Pancreas (tissue), 10 donors: ENCODE measurements around the gene CBX4. TPM values are rescaled to one million over a fixed set of nuclear protein-coding genes. Genes with fewer than 3 reads are reported as not detected.

ENCODE experiments used
- ATAC-seq, 4 donors: fragments of 200-7000 bp; cut with Tn5 transposase; one replicate each; pipeline versions ENCODE4 v1.8.0 to v1.9.1; 2020; ENCODE audit warnings: mild to moderate bottlenecking in 4 of 4, moderate library complexity in 4 of 4
- DNase-seq, 6 donors: peaks; one replicate each; pipeline ENCODE4 v3.0.0-alpha.2; 2020
- FAIRE-seq: peaks from 2 replicates; lab custom pipeline; 2012; peaks lifted over from hg19 to GRCh38; lab: Jason Lieb, UNC
- H3K27ac ChIP-seq, 4 donors: fragments of 200-600 bp; sonication (generic); 1 replicate in 3 of 4; 2 replicates in 1 of 4; pipeline versions ENCODE4 v1.5.0 to v1.8.0; 2020
- H3K27me3 ChIP-seq, 4 donors: fragments of 200-600 bp; one replicate each; pipeline ENCODE4 v1.8.0; 2021
- H3K36me3 ChIP-seq, 3 donors: fragments of 200-600 bp; sonication (generic) in 1 of 3; one replicate each; pipeline versions ENCODE4 v1.5.0 to v1.8.0; 2020 to 2021
- H3K4me1 ChIP-seq, 3 donors: fragments of 200-600 bp; one replicate each; pipeline ENCODE4 v1.8.0; 2021
- H3K4me3 ChIP-seq, 4 donors: fragments of 200-600 bp; sonication (generic) in 2 of 4; one replicate each; pipeline versions ENCODE4 v1.5.0 to v1.8.0; 2020 to 2021
- H3K9me3 ChIP-seq, 4 donors: fragments of 200-600 bp; one replicate each; pipeline ENCODE4 v1.8.0; 2021
- WGBS, 2 donors: extraction: QIAGEN DNeasy Blood & Tissue Kit; methylation state at CpG; one replicate each; pipeline ENCODE4 v1.1.7; 2013; 5-methylcytosine and 5-hydroxymethylcytosine counted together
- intact Hi-C, 3 donors: fragments of 100-400 bp; cut with DNase I; formaldehyde crosslinking; loops; one replicate each; pipeline versions ENCODE4 v1.11.1 to v1.14.2; 2022
- polyA plus RNA-seq, 2 donors: library from polyadenylated mRNA; stranded (reverse); fragments of 200-250 nt; gene quantifications; one replicate each; pipeline ENCODE4 v1.2.3, GENCODE V29; 2013
- total RNA-seq, 6 donors: library from RNA; stranded (reverse); fragmentation: NEBNext Ultra II Directional in 4 of 6; extraction: Animal tissue kit (Norgen Biotek cat#: 25700) in 4 of 6; gene quantifications; one replicate each; pipeline versions ENCODE4 v1.2.1 to v1.2.4, GENCODE V29; 2021 to 2023
- TF ChIP-seq, protein P1 (sequence below), 4 donors: fragments of 200-600 bp; sonication (generic) in 3 of 4; IDR thresholded peaks; one replicate each; pipeline versions ENCODE4 v1.5.0 to v1.8.0; 2021; ENCODE audit warnings: antibody characterized with exemption in 4 of 4
- donor health status: healthy with polysubstance abuse.
- donor health status: DM: no; HTN: no; CAD: no; lungs with moderate emphysema.
- donor health status: DM: no; HTN: no; CAD: no.
- donor health status: control.
- donor health status: control.
- donor health status: Bipolar disorder and iron deficiency.
- donor health status: DM: yes; HTN: yes; CAD: no.
- donor health status: DM: no; HTN: no; CAD: no.
- donor health status: DM: no; HTN: no; CAD: no.
- donor health status: DM: yes; HTN: yes; CAD: no.

The CBX4 gene
- total and polyA plus RNA-seq, 8 donors = 11.1 to 42.4 (median 18.0) TPM

GRCh38 chr17:79799538-79800324 is 39.5 kb downstream of the CBX4 start:
- no peaks in the 10 kb centered on the region for H3K36me3 ChIP-seq
- peaks cover 3 to 60% (median 22%) of the 10 kb centered on the region in 4 donors for H3K27me3 ChIP-seq
- TF ChIP-seq, protein P1, sequence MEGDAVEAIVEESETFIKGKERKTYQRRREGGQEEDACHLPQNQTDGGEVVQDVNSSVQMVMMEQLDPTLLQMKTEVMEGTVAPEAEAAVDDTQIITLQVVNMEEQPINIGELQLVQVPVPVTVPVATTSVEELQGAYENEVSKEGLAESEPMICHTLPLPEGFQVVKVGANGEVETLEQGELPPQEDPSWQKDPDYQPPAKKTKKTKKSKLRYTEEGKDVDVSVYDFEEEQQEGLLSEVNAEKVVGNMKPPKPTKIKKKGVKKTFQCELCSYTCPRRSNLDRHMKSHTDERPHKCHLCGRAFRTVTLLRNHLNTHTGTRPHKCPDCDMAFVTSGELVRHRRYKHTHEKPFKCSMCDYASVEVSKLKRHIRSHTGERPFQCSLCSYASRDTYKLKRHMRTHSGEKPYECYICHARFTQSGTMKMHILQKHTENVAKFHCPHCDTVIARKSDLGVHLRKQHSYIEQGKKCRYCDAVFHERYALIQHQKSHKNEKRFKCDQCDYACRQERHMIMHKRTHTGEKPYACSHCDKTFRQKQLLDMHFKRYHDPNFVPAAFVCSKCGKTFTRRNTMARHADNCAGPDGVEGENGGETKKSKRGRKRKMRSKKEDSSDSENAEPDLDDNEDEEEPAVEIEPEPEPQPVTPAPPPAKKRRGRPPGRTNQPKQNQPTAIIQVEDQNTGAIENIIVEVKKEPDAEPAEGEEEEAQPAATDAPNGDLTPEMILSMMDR (IDR thresholded peaks at IDR 0.05) = no peak
- DNase-seq (no peak), FAIRE-seq (no peak), ATAC-seq (no peak)
- WGBS, 2 donors = 7 to 8% methylated on average over 31 of the region's 31 CpGs
- no peak overlapping the region for H3K27ac ChIP-seq
- no peak overlapping the region for H3K4me3 ChIP-seq
- peaks cover 15 to 31% (median 27%) of the 10 kb centered on the region in 3 donors for H3K4me1 ChIP-seq
- intact Hi-C loops = loop anchor here in 1 of 3 donors (10.0 kb wide), 1 partner anchor 185 kb away; no protein-coding TSS in a partner anchor
- H3K9me3 ChIP-seq = no peaks in the 10 kb centered on the region

DNA sequence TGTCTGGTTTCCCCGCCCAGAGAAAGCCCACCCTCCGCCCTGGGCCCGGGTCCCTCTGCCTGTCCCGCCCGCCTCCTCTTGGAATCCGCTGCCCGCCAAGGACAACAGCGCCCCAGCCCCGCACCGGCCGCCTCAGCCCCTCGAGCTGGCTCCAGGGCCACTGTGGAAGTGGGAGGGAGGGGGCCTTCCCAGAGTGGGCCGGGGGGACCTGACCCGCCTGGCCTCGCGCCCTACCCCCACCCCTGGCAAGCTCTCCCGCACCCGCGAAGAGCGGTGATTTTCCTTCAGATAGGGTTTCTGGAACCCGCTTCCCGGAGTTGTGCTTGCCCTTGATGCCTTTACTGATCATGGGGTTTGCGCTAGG is 40.1 kb downstream of the CBX4 start:
- H3K4me3 ChIP-seq = no peak overlapping the region
- H3K36me3 ChIP-seq = no peaks in the 10 kb centered on the region
- no peak overlapping the region for H3K27ac ChIP-seq
- H3K4me1 ChIP-seq = peaks cover 15 to 30% (median 27%) of the 10 kb centered on the region in 3 donors
- DNase-seq (peak in 2 of 6 donors; percentile 60 to 67), FAIRE-seq (no peak), ATAC-seq (no peak)
- no peaks in the 10 kb centered on the region for H3K9me3 ChIP-seq
- 5 to 8% methylated on average over 20 to 23 of the region's 23 CpGs for WGBS, 2 donors
- TF ChIP-seq, protein P1 (IDR thresholded peaks at IDR 0.05) = no peak
- peaks cover 3 to 55% (median 20%) of the 10 kb centered on the region in 4 donors for H3K27me3 ChIP-seq
- intact Hi-C loops = no loop called here

- 4% methylated on average over 70 of the region's 70 CpGs for WGBS, 2 donors
- Histone ChIP-seq H3K9me3 (no peaks in the 10 kb centered on the region), H3K27me3 (peaks cover 3 to 49% (median 16%) of the 10 kb centered on the region in 4 donors), H3K36me3 (no peaks in the 10 kb centered on the region), H3K27ac (no peak overlapping the region), H3K4me1 (peaks cover 15 to 27% (median 27%) of the 10 kb centered on the region in 3 donors), H3K4me3 (peak overlapping the region in 3 of 4 donors; percentile 37 to 67 (median 63))
- ATAC-seq (no peak), FAIRE-seq (no peak), DNase-seq (peak in 4 of 6 donors; percentile 43 to 75 (median 62))
- TF ChIP-seq, protein P1 (IDR thresholded peaks at IDR 0.05) = no peak
- intact Hi-C loops = no loop called here
Observed at GRCh38 chr17:79798299-79799173, 40.7 kb downstream of the CBX4 start.

- Histone ChIP-seq H3K4me3 (peak overlapping the region; percentile 26 to 67 (median 50)), H3K4me1 (peaks cover 15 to 27% (median 27%) of the 10 kb centered on the region in 3 donors), H3K9me3 (no peaks in the 10 kb centered on the region), H3K36me3 (no peaks in the 10 kb centered on the region), H3K27ac (peak overlapping the region; percentile 42 to 79 (median 66)), H3K27me3 (peaks cover 3 to 40% (median 10%) of the 10 kb centered on the region in 4 donors)
- intact Hi-C loops = no loop called here
- no peak for FAIRE-seq
- 2% methylated on average over 48 to 87 of the region's 89 CpGs for WGBS, 2 donors
- peak; percentile 11 to 44 (median 24) for ATAC-seq
- DNase-seq = peak in 4 of 6 donors; percentile 63 to 88 (median 73)
- TF ChIP-seq, protein P1 (IDR thresholded peaks at IDR 0.05) = no peak
Observed at GRCh38 chr17:79797492-79798298, 41.5 kb downstream of the CBX4 start.
